Adrenal gland (tissue), 12 donors: Measurements from ENCODE around the gene GALR2. TPM values are rescaled to one million over a fixed set of nuclear protein-coding genes. Genes with fewer than 3 reads are reported as not detected.
A peak's percentile ranks its signal among the peaks of the same experiment; 100 is the strongest.

ENCODE experiments used
- DNase-seq, 7 donors: peaks; one replicate each; pipeline ENCODE4 v3.0.0-alpha.2; 2019 to 2020
- H3K27ac ChIP-seq, 5 donors: fragments of 200-600 bp; sonication (generic) in 4 of 5; 1 replicate in 3 of 5; 2 replicates in 2 of 5; pipeline versions ENCODE4 v1.5.1 to v1.8.0; 2016 to 2020; ENCODE audit warnings: mild to moderate bottlenecking in 1 of 5
- H3K27me3 ChIP-seq: fragments of 200-600 bp; 2 replicates; pipeline ENCODE4 v1.8.0; 2021
- H3K36me3 ChIP-seq, 2 donors: fragments of 200-600 bp; replicated peaks in 1 of 2; 1 replicate in 1 of 2; 2 replicates in 1 of 2; pipeline versions ENCODE4 v1.5.1 to v1.8.0; 2018 to 2022
- H3K4me1 ChIP-seq, 2 donors: fragments of 200-600 bp; replicated peaks in 1 of 2; 1 replicate in 1 of 2; 2 replicates in 1 of 2; pipeline versions ENCODE4 v1.5.1 to v1.8.0; 2018 to 2021
- H3K4me3 ChIP-seq, 4 donors: fragments of 200-600 bp; sonication (generic) in 3 of 4; one replicate each; pipeline ENCODE4 v1.5.1; 2016 to 2018
- H3K9me3 ChIP-seq, 3 donors: fragments of 200-600 bp; sonication (generic) in 1 of 3; replicated peaks in 1 of 3; 1 replicate in 2 of 3; 2 replicates in 1 of 3; pipeline versions ENCODE4 v1.5.1 to v1.8.0; 2016 to 2021
- CTCF ChIP-seq, 6 experiments: fragments of 450-650 bp in 4 of 6; fragments of 200-600 bp in 2 of 6; sonication (generic) in 1 of 6; IDR thresholded peaks; 1 replicate in 5 of 6; 2 replicates in 1 of 6; pipeline versions ENCODE4 v1.5.1 to v1.8.0; 2016 to 2021; ENCODE audit warnings: antibody characterized with exemption in 6 of 6, mild to moderate bottlenecking in 2 of 6, moderate library complexity in 1 of 6
- POLR2A ChIP-seq, 2 donors: fragments of 450-650 bp; IDR thresholded peaks; one replicate each; pipeline ENCODE4 v1.6.1; 2017; ENCODE audit warnings: antibody characterized with exemption in 2 of 2, mild to moderate bottlenecking in 2 of 2, moderate library complexity in 1 of 2
- WGBS, 4 donors: extraction: QIAGEN DNeasy Blood & Tissue Kit in 2 of 4; methylation state at CpG; one replicate each; pipeline versions ENCODE4 v1.1.5 to v1.1.7; 2013 to 2017; 5-methylcytosine and 5-hydroxymethylcytosine counted together
- intact Hi-C, 2 donors: fragments of 100-400 bp; cut with DNase I; formaldehyde crosslinking; loops; one replicate each; pipeline versions ENCODE4 v1.14.1 to v1.15.0; 2022 to 2023
- polyA plus RNA-seq, 3 donors: library from polyadenylated mRNA; stranded (reverse); fragments of 200-250 nt in 2 of 3; fragments of 350-450 nt in 1 of 3; fragmentation: Illumina TruSeq in 1 of 3; extraction: RNeasy Lipid Tissue Mini Kit (QIAGEN cat#74804) in 1 of 3; gene quantifications; one replicate each; pipeline ENCODE4 v1.2.3, GENCODE V29; 2013 to 2014
- total RNA-seq, 9 donors: library from RNA; depleted of rRNA in 4 of 9; stranded (reverse); fragments of >200 nt in 4 of 9; fragments of 120-200 nt in 1 of 9; fragmentation: NEBNext Ultra II Directional in 1 of 9; extraction: Animal tissue kit (Norgen Biotek cat#: 25700) in 1 of 9; gene quantifications; one replicate each; pipeline versions ENCODE4 v1.1.0 to v1.2.4, GENCODE V29; 2013 to 2023
- donor health status: healthy with polysubstance abuse.
- donor health status: Bipolar disorder and iron deficiency.
- donor health status: DM: yes; HTN: yes; CAD: no.
- donor health status: DM: no; HTN: no; CAD: no.
- donor health status: DM: no; HTN: no; CAD: no.
- donor health status: DM: yes; HTN: yes; CAD: no.

GALR2 gene
- total and polyA plus RNA-seq, 12 donors = 0.27 TPM; not detected in 11

- Histone ChIP-seq H3K4me3 (peak overlapping the region in 2 of 4 donors; percentile 69 to 78), H3K27ac (peak overlapping the region in 3 of 5 donors; percentile 38 to 83 (median 72)), H3K36me3 (peaks cover 0 to 28% of the 10 kb centered on the region in 2 donors), H3K27me3 (no peaks in the 10 kb centered on the region), H3K9me3 (no peaks in the 10 kb centered on the region), H3K4me1 (peaks cover 13 to 15% of the 10 kb centered on the region in 2 donors)
- intact Hi-C loops = no loop called here
- TF ChIP-seq POLR2A (IDR thresholded peaks at IDR 0.05) (no peak), CTCF (IDR thresholded peaks at IDR 0.05) (no peak)
- 69 to 86% (median 76%) methylated on average over 22 to 29 of the region's 29 CpGs for WGBS, 4 donors
- no peak for DNase-seq
Observed at GRCh38 chr17:76104140-76104895, 29.7 kb downstream of the GALR2 start.

GRCh38 chr17:76104896-76105231, 30.3 kb downstream of the GALR2 start:
- Histone ChIP-seq H3K36me3 (peaks cover 0 to 22% of the 10 kb centered on the region in 2 donors), H3K9me3 (no peaks in the 10 kb centered on the region), H3K4me1 (peaks cover 13 to 15% of the 10 kb centered on the region in 2 donors), H3K27me3 (no peaks in the 10 kb centered on the region), H3K27ac (no peak overlapping the region), H3K4me3 (no peak overlapping the region)
- DNase-seq = no peak
- 67 to 88% (median 76%) methylated on average over 5 of the region's 5 CpGs for WGBS, 4 donors
- intact Hi-C loops = no loop called here
- no peak for TF ChIP-seq POLR2A (IDR thresholded peaks at IDR 0.05)
- TF ChIP-seq CTCF (IDR thresholded peaks at IDR 0.05) = no peak

GRCh38 chr17:76106703-76107102, 32.1 kb downstream of the GALR2 start:
- TF ChIP-seq CTCF (IDR thresholded peaks at IDR 0.05) (no peak), POLR2A (IDR thresholded peaks at IDR 0.05) (no peak)
- DNase-seq = no peak
- intact Hi-C loops = no loop called here
- Histone ChIP-seq H3K9me3 (no peaks in the 10 kb centered on the region), H3K27me3 (no peaks in the 10 kb centered on the region), H3K27ac (no peak overlapping the region), H3K36me3 (peaks cover 0 to 4% of the 10 kb centered on the region in 2 donors), H3K4me1 (peaks cover 13 to 15% of the 10 kb centered on the region in 2 donors), H3K4me3 (no peak overlapping the region)
- WGBS, 4 donors = 60 to 80% (median 71%) methylated on average over 3 of the region's 3 CpGs

GRCh38 chr17:76107509-76107908, 32.9 kb downstream of the GALR2 start:
- H3K36me3 ChIP-seq = no peaks in the 10 kb centered on the region
- H3K9me3 ChIP-seq = no peaks in the 10 kb centered on the region
- H3K27me3 ChIP-seq = no peaks in the 10 kb centered on the region
- 77 to 82% (median 79%) methylated on average over 6 of the region's 6 CpGs for WGBS, 4 donors
- no peak for DNase-seq
- H3K4me3 ChIP-seq = no peak overlapping the region
- TF ChIP-seq CTCF (IDR thresholded peaks at IDR 0.05) (no peak), POLR2A (IDR thresholded peaks at IDR 0.05) (no peak)
- intact Hi-C loops = no loop called here
- peaks cover 11% of the 10 kb centered on the region in 2 donors for H3K4me1 ChIP-seq
- no peak overlapping the region for H3K27ac ChIP-seq
